T-helper 1 cell (primary cell): ENCODE measurements around the gene SMR3B.

ENCODE experiments used
- DNase-seq, 5 donors: peaks; one replicate each; pipeline ENCODE4 v3.0.0-alpha.2; 2012 to 2020
- total RNA-seq, 4 donors: gene quantifications; one replicate each; lab custom pipeline; 2026; lab: John Stamatoyannopoulos, UW

Gene SMR3B
- 0 reads per million in 4 donors for total RNA-seq

DNA sequence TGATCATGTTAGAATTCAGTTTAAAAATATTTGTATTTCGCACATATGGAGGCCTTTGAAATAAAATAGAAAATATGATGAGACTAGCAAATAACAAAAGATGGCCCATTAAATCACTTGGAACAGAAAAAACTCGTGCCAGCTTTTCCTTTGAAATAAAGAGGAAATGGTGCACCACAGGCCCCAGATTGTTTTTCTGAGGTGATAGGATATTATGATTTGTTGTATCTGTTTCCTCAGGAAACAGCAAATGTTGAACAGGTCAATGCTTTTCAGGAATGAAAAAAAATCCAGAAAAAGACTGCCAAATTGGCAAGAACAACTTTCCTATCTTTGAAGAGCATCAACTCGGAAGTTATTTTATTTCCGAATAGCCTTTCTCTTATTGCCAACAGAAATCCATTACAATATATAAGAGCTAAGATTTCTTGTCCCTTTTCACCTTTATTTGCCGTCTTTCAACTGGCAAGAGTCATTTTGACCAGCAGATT, at the start of gene SMR3B:
SMR3B (plus strand) TSS at position 441 of the 491 bp plus-strand sequence. CDS start 1,380 bp downstream, outside the sequence.
- no peak for DNase-seq

DNA sequence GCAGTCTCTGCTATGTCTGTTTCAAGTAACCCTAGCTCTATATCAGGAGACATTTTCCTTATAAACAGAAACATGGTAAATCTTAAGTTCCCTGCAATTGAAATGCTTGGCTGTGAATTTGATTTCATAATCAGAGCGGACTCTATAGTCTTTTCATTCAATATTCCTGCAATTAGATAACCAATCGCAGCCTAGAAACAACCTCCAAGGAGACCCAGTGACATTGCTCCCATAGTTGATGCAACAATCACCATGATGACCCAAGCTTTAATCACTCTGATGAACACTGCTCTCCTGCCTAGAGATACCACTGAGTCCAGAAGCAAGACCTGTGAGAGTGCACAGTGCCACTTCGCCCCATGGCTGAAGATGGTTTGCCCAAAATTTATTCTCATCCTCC, 48.2 kb upstream of the SMR3B start, which contains the start of gene CABS1:
CABS1 (plus strand) TSS at position 301 of the 400 bp plus-strand sequence; CDS start at position 360, 59 bp downstream.
- DNase-seq: no peak

DNA sequence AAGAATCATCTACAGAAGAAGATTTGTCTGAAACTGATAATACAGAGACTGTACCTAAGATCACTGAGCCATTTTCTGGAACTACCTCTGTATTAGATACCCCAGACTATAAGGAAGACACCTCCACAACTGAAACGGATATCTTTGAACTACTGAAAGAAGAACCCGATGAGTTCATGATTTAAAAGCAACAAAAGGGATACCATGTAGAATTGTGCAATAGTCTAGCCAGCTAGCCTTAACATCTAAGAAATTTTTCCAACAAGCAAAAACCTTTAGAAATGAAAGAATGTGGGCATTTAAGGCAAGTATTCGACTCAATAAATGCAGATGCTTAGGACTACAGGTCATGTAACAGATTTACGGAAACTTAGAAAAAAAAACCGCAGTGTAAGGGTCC, 46.9 kb upstream of the SMR3B start:
- DNase-seq: no peak

DNA sequence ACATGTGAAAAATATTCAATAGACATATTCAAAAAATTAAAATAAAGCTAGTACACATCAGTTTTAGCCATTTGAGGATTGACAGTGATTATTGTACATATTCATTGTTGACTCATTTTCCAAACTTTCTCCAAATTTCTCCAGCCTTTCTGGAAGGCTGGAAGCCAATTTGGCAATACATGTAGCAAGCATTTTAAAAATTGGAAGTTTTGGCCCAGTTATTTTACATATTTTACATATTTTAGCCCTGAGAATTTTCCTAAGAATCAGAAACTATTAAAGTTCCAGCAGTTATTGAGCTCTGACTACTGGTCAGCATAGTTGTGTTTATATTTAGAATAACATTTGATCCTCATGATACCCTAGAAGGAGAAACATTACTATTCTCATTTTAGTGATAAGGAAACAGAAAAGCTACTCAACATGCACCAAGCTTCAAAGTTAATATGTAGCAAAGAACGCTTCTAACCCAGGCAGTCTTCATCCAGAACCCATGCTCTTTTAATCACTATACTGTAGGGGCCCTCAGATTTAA, 45.0 kb upstream of the SMR3B start:
- DNase-seq: no peak

DNA sequence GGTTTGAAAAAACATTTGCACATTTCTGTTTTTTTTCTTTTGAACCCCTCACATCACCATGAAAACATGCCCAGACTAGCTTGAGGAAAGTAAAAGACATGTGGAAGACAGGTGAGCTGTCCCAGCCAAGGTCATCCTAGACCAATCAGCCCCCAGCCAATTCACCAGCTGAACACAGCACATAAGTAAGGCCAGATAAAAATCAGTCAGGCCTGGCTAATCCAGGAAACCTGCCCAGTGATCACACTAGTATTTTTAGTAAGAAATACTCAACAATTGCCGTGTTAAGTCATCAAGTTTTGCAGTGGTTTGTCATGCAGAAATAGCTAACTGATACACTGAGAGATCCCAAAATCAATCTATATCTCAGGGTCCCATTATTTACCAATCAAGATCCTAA, 26.7 kb upstream of the SMR3B start:
- no peak for DNase-seq

DNA sequence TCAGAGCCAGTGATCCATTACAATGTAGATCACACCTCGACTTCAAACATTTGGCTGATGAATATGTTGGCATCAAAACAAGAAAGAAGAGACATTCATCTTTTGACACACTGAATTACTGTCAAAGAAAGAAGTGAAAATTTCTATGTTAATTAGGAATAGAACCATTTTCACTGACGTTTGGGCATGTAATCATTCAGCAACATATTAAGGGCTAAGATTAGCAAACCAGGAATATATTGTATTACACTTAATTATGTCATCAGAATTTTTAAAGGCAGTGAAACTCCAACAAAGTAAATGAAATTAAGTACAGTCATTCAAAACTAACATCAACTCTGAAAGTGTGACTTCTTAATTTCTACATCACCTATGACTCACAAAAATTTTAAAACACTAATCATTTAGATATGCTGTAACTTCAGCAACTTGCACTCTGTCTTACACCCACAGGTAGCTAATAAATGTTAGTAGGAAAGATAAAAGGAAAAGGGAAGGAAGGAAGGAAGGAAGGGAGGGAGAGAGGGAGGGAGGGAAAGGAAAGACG, 23.7 kb upstream of the SMR3B start:
- no peak for DNase-seq

DNA sequence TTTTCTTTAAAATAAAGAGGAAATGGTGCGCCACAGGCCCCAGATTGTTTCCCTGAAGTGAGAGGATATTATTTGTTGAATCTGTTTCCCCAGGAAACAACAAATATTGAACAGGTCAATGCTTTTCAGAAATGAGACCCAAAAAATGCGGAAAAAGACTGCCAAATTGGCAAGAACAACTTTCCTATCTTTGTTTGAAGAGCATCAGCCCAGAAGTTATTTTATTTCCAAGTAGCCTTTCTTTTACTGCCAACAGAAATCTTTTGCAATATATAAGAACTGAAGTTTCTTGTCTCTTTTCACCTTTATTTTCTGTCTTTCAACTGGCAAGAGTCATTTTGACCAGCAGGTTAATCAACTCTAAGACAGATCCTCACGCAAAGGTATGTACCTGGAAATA, 22.5 kb upstream of the SMR3B start, which contains the start of gene SMR3A:
SMR3A (plus strand) TSS at position 301 of the 400 bp plus-strand sequence. CDS start 1,356 bp downstream, outside the sequence.
- DNase-seq: no peak

DNA sequence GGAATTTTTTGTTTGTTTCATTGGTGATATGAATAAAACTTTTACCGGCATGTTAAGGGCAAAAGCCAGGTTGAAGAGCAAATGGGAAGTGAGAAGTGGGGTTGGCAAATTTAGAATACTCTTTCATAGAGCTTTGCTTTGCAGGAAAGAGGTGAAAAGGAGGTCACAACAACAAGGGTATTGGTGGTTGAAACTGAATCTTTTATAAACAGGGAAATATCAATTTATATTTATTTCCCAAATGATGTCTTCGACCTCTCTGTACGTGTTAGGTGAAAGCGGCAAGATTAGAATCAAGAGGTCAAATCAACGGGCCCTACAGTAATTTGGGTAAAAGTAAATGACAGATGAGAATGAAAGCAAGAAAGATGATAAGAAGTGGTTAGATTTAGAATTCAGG, 18.9 kb upstream of the SMR3B start:
- no peak for DNase-seq

DNA sequence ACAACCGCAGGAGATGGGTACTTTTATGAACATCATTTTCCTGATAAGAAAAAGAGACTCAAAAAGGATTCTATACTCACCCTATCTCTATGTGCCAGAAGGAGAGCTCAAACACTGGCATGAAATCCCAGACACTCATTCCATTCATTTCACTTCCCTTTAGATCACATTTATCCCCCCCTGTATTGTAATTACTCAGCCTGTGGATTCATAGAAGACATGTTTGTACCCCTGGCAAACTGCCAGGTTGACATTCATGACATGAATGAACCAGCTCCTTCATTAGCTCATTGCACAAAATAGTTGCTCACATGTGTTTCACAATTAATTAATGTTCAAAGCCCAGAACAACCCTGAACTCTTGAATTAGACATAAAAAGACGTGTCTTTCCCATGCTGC, 17.5 kb upstream of the SMR3B start:
- DNase-seq: no peak

DNA sequence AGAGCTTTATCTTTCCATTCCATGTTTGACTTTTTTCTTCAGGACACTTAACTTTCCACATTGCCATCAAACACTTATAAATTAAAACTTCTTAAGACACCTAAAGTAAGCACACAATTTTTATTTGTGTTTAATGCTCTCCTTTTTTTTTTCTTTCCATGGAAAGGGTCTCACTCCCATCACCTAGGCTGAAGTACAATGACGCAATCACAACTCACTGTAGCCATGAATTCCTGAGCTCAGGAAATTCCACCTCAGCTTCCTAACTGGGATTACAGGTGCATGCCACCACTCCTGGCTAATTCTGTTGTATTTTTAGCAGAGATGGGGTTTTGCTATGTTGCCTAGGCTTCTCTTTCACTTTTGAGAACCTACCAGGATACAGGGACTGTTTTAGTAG, 15.1 kb upstream of the SMR3B start:
- DNase-seq: no peak

DNA sequence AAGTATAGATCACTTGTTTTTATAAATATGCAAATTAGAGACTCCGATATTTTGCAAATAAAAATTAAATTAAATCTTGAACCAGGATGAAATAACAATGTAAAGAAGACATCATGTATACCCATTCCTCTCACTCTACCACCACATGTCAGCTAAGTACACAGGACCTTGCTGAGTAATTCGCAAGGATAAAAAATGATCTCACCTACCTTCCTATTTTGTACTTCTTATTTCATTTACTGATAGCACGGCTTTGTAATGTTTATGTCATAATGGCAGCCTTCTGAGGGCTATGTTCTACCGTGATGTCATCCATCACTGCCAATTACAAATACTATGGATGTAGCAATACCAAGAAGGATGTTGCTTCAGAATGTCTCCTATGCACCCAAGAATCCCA, 10.9 kb upstream of the SMR3B start:
- no peak for DNase-seq

DNA sequence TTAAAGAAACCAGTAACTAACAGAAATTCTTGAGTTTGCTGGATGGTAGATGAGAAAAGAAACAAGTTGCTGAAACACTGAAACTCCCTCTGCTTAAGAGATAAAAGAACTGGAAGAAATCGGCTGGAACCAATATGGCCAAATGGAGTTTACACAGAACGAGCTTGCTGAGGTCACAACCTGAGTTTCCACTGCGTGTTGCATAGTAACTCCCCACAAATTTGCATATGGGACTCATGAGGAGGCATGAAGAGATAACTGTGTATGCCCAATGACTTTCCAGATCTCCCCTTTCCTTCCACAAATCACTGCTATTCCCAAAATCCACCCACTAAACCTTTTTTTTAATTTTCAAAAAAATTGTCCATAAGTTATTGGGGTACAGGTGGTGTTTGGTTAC, 10.2 kb upstream of the SMR3B start:
- no peak for DNase-seq

DNA sequence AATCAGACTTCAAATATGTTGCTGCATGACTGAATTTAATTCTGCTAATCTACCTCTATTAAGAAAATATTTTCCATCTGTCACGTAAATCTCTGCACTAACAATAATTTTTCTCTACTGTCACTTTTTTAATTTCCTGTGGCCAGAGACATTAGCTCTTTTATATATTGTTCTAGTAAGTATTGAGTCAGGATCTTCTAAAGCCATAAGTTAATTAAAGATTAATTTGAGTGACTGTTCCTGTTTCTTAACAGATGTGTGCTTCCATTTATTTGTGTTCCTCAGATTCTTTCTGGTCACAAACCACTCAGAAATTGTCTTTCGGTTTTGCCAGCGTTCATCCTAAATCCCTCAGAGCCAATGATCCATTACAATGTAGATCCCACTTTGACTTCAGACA, 2.4 kb upstream of the SMR3B start:
- no peak for DNase-seq

DNA sequence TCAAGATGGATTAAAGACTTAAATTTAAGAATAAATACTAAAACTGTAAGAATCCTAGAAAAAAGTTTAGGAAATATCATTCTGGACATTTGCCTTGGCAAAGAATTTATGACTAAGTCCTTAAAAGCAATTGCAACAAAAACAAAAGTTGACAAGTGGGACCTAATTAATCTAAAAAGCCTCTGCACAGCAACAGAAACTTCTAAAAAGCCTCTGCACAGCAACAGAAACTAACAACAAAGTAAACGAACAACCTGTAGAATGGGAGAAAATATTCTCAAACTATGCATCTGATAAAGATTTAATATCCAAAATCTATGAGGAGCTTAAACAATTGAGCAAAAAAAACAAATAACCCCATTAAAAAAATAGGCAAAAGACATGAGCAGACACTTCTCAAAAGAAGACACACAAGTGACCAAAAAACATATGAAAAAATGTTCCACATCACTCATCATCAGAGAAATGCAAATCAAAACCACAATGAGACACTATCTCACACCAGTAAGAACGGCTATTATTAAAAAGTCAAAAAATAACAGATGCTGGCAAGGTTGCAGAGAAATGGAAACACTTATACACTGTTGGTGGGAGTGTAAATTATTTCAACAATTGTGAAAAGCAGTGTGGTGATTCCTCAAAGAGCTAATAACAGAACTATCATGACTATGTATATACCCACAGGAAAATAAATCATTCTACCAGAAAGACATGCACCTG, 9.3 kb downstream of the SMR3B start:
- no peak for DNase-seq

DNA sequence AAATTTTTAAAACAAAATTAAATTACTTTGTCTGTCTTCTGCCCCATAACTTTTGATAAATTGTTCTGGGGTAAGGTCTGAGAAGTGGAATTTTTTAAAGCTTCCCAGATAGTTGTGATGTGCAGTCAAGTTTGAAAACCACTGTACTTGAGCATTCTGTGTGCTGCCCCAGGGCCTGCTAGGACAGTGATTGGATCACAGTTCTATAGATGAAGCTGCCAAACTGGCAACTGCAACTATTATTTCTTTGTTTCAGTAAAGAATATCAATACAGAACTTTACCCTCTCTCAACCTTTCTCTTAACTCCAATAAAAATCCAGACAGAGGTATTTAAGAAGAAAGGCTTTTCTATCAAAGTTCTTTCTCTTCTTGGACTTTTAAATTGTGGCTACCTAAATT, 14.6 kb downstream of the SMR3B start, which contains the start of gene OPRPN:
OPRPN (plus strand) TSS at position 361 of the 400 bp plus-strand sequence. CDS start 1,346 bp downstream, outside the sequence.
- no peak for DNase-seq

DNA sequence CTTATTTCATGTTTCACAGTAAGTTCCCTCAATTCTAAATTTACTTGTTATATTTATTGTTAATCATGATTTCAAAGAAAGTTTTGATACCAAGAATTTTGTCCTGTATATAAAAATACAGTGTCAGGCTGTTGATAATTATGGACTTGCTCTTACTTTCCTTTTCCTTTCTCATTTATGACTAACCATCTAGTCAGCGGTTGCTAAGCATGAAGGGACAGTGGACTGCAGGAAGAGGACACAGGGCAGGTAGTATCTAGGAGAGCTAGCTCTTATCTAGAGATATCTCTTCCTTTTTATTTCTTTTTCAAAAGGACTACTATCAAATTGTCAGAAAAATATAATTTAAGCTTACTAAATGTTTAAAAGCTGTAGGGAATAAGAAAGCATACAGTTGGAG, 16.4 kb downstream of the SMR3B start:
- no peak for DNase-seq

DNA sequence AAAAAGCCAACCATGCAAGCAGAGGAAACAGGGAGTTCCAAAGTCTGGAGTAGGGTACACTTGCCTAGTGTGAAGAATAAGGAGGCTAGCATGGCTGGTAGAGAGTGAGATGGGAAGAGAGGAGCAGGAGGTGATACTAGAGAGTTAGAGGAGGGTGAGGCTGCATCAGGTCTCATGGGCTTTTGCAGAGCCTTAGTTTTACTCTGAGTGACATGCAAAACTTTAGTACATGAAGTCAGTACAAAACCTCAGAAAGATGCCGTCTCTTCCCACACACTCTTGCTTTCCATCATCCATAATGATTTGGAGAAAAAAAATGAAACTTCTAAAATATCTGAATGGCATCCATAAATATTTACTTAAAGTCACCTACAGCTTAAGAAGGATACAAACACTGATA, 19.8 kb downstream of the SMR3B start:
- DNase-seq: no peak

DNA sequence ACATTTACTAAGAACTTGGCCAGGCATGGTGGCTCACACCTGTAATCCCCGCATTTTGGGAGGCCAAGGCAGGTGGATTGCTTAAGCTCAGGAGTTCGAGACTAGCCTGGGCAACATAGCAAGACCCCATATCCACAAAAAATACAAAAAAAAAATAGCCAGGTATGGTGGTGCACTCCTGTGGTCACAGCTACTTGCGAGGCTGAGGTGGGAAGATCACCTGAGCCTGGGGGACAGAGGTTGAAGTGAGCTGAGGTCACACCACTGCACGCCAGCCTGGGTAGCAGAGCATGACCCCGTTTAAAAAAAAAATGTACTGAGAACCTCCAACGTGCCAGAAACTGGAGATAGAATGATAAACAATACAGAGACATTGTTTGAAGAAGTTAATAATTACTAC, 22.8 kb downstream of the SMR3B start:
- DNase-seq: no peak

DNA sequence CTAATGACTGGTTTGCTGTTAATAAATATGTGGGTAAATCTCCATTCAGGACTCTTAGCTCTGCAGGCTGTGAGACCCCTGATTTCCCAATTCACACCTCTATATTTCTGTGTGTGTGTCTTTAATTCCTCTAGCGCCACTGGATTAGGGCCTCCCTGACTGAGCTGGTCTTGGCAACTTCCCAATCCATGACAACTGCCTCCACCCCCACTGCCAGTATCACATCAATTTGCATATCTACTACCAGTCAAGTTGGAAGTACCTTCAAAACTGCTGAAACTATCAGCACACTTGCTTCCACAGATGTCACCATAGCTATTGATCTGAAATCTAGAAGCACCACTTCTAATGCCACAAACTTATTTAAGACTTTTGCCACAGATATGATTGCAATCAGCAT, 42.4 kb downstream of the SMR3B start:
- no peak for DNase-seq

DNA sequence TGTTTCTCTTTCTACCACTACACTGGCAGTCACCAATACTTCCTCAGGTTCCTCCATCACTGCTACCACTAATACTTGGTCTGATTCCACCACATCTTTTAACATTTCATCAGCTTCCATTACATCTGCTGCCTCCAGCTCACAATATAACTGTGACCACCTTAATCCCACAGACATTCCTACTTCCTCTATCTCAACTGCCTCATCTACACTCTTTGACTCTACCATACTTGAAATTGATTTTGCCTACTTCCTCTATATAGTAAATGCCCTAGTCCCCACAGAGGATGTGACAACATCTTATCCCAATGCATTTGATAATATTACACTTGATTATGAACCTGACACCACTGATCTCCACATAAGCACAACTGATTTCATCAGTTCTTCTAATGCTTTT, 43.9 kb downstream of the SMR3B start:
- no peak for DNase-seq

DNA sequence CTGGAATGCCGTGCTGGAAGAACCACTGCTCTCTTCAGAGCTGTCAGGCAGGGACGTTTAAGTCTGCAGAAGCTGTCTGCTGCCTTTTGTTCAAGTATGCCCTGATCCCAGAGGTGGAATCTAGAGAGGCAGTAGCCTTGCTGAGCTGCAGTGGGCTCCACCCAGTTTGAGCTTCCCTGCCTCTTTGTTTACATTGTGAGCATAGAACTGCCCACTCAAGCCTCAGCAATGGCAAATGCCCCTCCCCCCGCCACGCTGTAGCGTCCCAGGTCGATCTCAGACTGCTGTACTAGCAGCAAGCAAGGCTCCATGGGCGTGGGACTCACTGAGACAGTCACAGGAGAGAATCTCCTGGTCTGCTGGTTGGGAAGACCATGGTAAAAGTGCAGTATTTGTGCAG, 54.3 kb downstream of the SMR3B start:
- no peak for DNase-seq
